VCaP (cell line): Measurements from ENCODE around the gene LY86.
"Not testable (repeated sequence)": the region's sequence is repeated elsewhere in the genome, so short reads cannot be mapped to it uniquely, and the experiment has no call there.

Source experiments
- H3K27ac ChIP-seq: fragments of 450-650 bp; 2 replicates; pipeline ENCODE4 v1.5.1; 2017
- CTCF ChIP-seq: fragments of 450-650 bp; conservative IDR thresholded peaks from 2 replicates; pipeline ENCODE4 v1.5.1; 2017; ENCODE audit warnings: mild to moderate bottlenecking, moderate library complexity

LY86 gene

DNA sequence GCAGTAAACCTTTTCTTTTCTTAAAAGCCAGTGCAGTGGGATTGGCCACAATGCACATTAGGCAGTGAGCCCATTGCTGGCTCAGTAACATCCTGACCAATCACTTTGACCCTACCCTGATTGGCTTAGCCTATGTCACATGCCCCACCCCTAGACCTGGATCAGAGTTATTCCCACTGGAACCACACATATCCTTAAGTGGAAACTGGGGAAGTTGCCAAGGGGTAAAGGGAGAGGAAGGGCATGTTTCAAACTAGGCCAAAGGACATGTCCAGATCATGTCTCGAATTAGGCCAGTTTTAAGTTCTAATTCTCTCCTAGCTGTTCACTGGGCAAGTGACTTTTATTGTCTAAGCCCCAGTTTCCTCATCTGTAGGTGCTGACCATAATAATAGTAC is 69.3 kb downstream of the LY86 start:
- no peak for TF ChIP-seq CTCF
- H3K27ac ChIP-seq, result no peak overlapping the region

- no peak overlapping the region for H3K27ac ChIP-seq
- TF ChIP-seq CTCF, result no peak
Measured at GRCh38 chr6:6659600-6660327, 71.2 kb downstream of the LY86 start.

DNA sequence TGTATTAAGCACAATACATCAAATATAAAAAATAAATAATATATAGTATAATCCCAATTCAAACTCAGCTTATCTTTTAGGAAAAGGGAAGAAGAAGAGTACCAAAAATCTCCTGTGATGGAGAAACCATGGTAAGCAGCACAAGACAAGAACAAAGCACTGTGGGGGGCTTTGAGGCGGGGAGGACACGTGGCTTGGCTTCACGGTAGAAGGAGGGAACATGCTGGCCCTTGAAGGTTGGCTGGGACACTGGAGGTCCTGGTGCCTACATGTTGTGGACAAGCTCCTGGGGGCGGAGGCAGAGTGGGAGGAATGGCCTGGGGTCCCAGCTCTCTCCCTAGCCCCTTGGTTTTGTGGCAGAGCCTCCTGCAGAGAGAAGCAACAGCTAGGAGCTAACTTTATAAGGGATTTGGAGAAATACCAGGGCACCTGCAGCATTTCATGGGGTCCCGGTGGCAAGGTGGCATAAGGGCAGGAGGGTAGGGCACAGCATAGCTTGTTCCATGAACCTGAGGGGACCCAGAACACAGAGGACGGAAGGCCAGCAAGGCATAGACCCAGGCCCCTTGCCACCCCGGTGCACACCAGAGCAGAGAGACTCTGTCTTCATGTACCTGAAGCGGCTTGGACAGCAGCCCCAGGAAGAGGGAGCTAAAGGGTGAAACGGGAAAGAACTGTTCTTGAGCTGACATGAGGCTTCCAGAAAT is 72.0 kb downstream of the LY86 start:
- TF ChIP-seq CTCF, result no peak
- H3K27ac ChIP-seq, result no peak overlapping the region

- no peak for TF ChIP-seq CTCF
- H3K27ac ChIP-seq, result no peak overlapping the region
Measured at GRCh38 chr6:6661191-6661590, 72.7 kb downstream of the LY86 start.

DNA sequence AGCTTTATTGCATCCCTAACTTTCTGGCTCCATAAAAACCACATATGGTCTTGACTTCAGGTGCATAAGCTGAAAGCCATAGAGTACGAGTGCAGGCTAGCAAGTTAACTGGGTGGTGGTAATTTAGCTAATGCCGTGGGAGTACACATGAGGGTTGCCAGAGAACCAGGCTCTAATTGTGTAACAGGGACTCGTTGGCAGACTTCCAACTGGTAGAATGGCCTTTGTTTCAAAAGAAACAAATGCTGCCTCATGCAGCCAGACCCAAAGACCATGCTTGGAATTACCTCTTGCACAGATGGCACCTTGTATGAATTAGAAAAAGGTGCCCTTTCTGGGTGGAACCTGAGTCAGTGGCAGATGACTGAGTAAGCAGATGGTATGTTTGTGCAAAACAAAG is 73.2 kb downstream of the LY86 start:
- H3K27ac ChIP-seq, result no peak overlapping the region
- TF ChIP-seq CTCF, result no peak

GRCh38 chr6:6663421-6664135 is 75.1 kb downstream of the LY86 start:
- H3K27ac ChIP-seq, result no peak overlapping the region
- no peak for TF ChIP-seq CTCF

GRCh38 chr6:6665555-6666243 is 77.2 kb downstream of the LY86 start:
- H3K27ac ChIP-seq, result no peak overlapping the region
- no peak for TF ChIP-seq CTCF

GRCh38 chr6:6670150-6670549 is 81.6 kb downstream of the LY86 start:
- H3K27ac ChIP-seq, result not testable (repeated sequence)
